Mesendoderm (in vitro differentiated cells): ENCODE data around the gene PHLDA1.
A peak's percentile ranks its signal among the peaks of the same experiment; 100 is the strongest.

ENCODE experiments used
- DNase-seq: peaks from one replicate; pipeline ENCODE4 v3.0.0; 2013
- H2AK5ac ChIP-seq: 2 replicates; pipeline ENCODE4 v1.6.1; 2013; ENCODE audit warnings: low read length, inconsistent platforms
- H2BK120ac ChIP-seq: 2 replicates; pipeline ENCODE4 v1.6.1; 2013; ENCODE audit warnings: low read depth, mild to moderate bottlenecking, low read length, moderate library complexity, mixed read lengths
- H2BK15ac ChIP-seq: replicated peaks from 2 replicates; pipeline ENCODE4 v1.6.1; 2013; ENCODE audit warnings: low read depth, mild to moderate bottlenecking, moderate library complexity
- H2BK5ac ChIP-seq: 2 replicates; pipeline ENCODE4 v1.6.1; 2013; ENCODE audit warnings: low read length, inconsistent platforms
- H3K18ac ChIP-seq: 2 replicates; pipeline ENCODE4 v1.6.1; 2013; ENCODE audit warnings: mild to moderate bottlenecking, low read length, mixed read lengths
- H3K23ac ChIP-seq: one replicate; pipeline ENCODE4 v1.6.1; 2013; ENCODE audit warnings: low read length
- H3K27ac ChIP-seq: 2 replicates; pipeline ENCODE4 v1.5.1; 2013; ENCODE audit warnings: low read depth, mild to moderate bottlenecking, inconsistent platforms, low read length, moderate library complexity
- H3K27me3 ChIP-seq: 2 replicates; pipeline ENCODE4 v1.6.1; 2013; ENCODE audit warnings: low read length, control low read depth, mild to moderate bottlenecking, inconsistent platforms; ENCODE audit not compliant: insufficient read depth, poor library complexity
- H3K36me3 ChIP-seq: 2 replicates; pipeline ENCODE4 v1.6.1; 2013; ENCODE audit warnings: low read length, inconsistent platforms; ENCODE audit not compliant: control insufficient read depth, insufficient read depth
- H3K4ac ChIP-seq: one replicate; pipeline ENCODE4 v1.6.1; 2013; ENCODE audit warnings: low read depth, mild to moderate bottlenecking, low read length, moderate library complexity
- H3K4me1 ChIP-seq: 2 replicates; pipeline ENCODE4 v1.6.1; 2013; ENCODE audit warnings: low read depth, low read length, inconsistent platforms; ENCODE audit not compliant: control insufficient read depth
- H3K4me2 ChIP-seq: 2 replicates; pipeline ENCODE4 v1.6.1; 2013; ENCODE audit warnings: low read length
- H3K4me3 ChIP-seq: 2 replicates; pipeline ENCODE4 v1.5.1; 2013; ENCODE audit warnings: mild to moderate bottlenecking, low read length
- H3K56ac ChIP-seq: one replicate; pipeline ENCODE4 v1.6.1; 2013; ENCODE audit warnings: low read length
- H3K79me1 ChIP-seq: 2 replicates; pipeline ENCODE4 v1.6.1; 2013; ENCODE audit warnings: low read length, inconsistent platforms
- H3K79me2 ChIP-seq: 2 replicates; pipeline ENCODE4 v1.6.1; 2013; ENCODE audit warnings: mild to moderate bottlenecking, low read length; ENCODE audit not compliant: control insufficient read depth, insufficient read depth
- H3K9ac ChIP-seq: 2 replicates; pipeline ENCODE4 v1.6.1; 2013; ENCODE audit warnings: low read length, inconsistent platforms
- H4K5ac ChIP-seq: one replicate; pipeline ENCODE4 v1.6.1; 2013; ENCODE audit warnings: low read length
- H4K8ac ChIP-seq: one replicate; pipeline ENCODE4 v1.6.1; 2013; ENCODE audit warnings: low read depth, mild to moderate bottlenecking, control low read depth, low read length, moderate library complexity
- WGBS: extraction: QIAGEN DNeasy Blood & Tissue Kit; methylation state at CpG from one replicate; pipeline ENCODE4 v1.1.7; 2013; ENCODE audit warnings: low lambda C conversion rate, missing lambda C conversion rate; ENCODE audit not compliant: insufficient coverage; ENCODE audit errors: extremely low coverage; 5-methylcytosine and 5-hydroxymethylcytosine counted together

The PHLDA1 gene

GRCh38 chr12:76037130-76038103 lies 5.8 kb upstream of the PHLDA1 start:
- H2BK5ac ChIP-seq = no peak overlapping the region
- WGBS = no CpG with 5 or more reads among the region's 13 CpGs
- H3K9ac ChIP-seq = no peak overlapping the region
- H3K79me1 ChIP-seq = no peaks in the 10 kb centered on the region
- H2BK15ac ChIP-seq = no peak overlapping the region
- H3K18ac ChIP-seq = no peak overlapping the region
- peaks cover 6% of the 10 kb centered on the region for H3K4me1 ChIP-seq
- H3K4ac ChIP-seq = no peak overlapping the region
- no peak overlapping the region for H3K23ac ChIP-seq
- peak; percentile 86 for DNase-seq
- no peaks in the 10 kb centered on the region for H3K36me3 ChIP-seq
- no peak overlapping the region for H3K4me3 ChIP-seq
- no peaks in the 10 kb centered on the region for H3K79me2 ChIP-seq
- no peak overlapping the region for H2AK5ac ChIP-seq
- no peaks in the 10 kb centered on the region for H3K27me3 ChIP-seq
- H4K5ac ChIP-seq = no peak overlapping the region
- H3K27ac ChIP-seq = no peak overlapping the region
- H4K8ac ChIP-seq = no peak overlapping the region
- no peak overlapping the region for H3K56ac ChIP-seq
- H2BK120ac ChIP-seq = no peak overlapping the region
- H3K4me2 ChIP-seq = no peak overlapping the region

- no peak overlapping the region for H3K4me3 ChIP-seq
- peaks cover 12% of the 10 kb centered on the region for H3K79me2 ChIP-seq
- peaks cover 4% of the 10 kb centered on the region for H3K79me1 ChIP-seq
- no CpG with 5 or more reads among the region's 3 CpGs for WGBS
- no peak overlapping the region for H2BK15ac ChIP-seq
- H2BK120ac ChIP-seq = no peak overlapping the region
- H3K4me2 ChIP-seq = no peak overlapping the region
- H3K27ac ChIP-seq = no peak overlapping the region
- H2BK5ac ChIP-seq = no peak overlapping the region
- no peak for DNase-seq
- no peak overlapping the region for H3K18ac ChIP-seq
- no peak overlapping the region for H3K4ac ChIP-seq
- H4K5ac ChIP-seq = no peak overlapping the region
- H2AK5ac ChIP-seq = no peak overlapping the region
- peaks cover 6% of the 10 kb centered on the region for H3K4me1 ChIP-seq
- H3K23ac ChIP-seq = no peak overlapping the region
- H3K56ac ChIP-seq = no peak overlapping the region
- no peaks in the 10 kb centered on the region for H3K27me3 ChIP-seq
- H4K8ac ChIP-seq = no peak overlapping the region
- H3K9ac ChIP-seq = no peak overlapping the region
- H3K36me3 ChIP-seq = no peaks in the 10 kb centered on the region
These were observed 3.5 kb upstream of the PHLDA1 start for GRCh38 chr12:76035045-76035444.

GRCh38 chr12:76033081-76034011 lies 1.8 kb upstream of the PHLDA1 start:
- Histone ChIP-seq H2BK120ac (no peak overlapping the region), H3K4me2 (no peak overlapping the region), H3K56ac (no peak overlapping the region), H4K5ac (no peak overlapping the region), H3K36me3 (no peaks in the 10 kb centered on the region), H3K18ac (no peak overlapping the region), H2BK5ac (no peak overlapping the region), H3K27me3 (no peaks in the 10 kb centered on the region), H3K23ac (no peak overlapping the region), H2AK5ac (no peak overlapping the region), H3K9ac (peak overlapping the region; percentile 93), H3K4me1 (peaks cover 5% of the 10 kb centered on the region), H4K8ac (no peak overlapping the region), H2BK15ac (no peak overlapping the region), H3K27ac (peak overlapping the region; percentile 99), H3K79me2 (peaks cover 21% of the 10 kb centered on the region), H3K4me3 (no peak overlapping the region), H3K79me1 (peaks cover 4% of the 10 kb centered on the region), H3K4ac (no peak overlapping the region)
- DNase-seq = no peak
- WGBS = no CpG with 5 or more reads among the region's 5 CpGs

DNA sequence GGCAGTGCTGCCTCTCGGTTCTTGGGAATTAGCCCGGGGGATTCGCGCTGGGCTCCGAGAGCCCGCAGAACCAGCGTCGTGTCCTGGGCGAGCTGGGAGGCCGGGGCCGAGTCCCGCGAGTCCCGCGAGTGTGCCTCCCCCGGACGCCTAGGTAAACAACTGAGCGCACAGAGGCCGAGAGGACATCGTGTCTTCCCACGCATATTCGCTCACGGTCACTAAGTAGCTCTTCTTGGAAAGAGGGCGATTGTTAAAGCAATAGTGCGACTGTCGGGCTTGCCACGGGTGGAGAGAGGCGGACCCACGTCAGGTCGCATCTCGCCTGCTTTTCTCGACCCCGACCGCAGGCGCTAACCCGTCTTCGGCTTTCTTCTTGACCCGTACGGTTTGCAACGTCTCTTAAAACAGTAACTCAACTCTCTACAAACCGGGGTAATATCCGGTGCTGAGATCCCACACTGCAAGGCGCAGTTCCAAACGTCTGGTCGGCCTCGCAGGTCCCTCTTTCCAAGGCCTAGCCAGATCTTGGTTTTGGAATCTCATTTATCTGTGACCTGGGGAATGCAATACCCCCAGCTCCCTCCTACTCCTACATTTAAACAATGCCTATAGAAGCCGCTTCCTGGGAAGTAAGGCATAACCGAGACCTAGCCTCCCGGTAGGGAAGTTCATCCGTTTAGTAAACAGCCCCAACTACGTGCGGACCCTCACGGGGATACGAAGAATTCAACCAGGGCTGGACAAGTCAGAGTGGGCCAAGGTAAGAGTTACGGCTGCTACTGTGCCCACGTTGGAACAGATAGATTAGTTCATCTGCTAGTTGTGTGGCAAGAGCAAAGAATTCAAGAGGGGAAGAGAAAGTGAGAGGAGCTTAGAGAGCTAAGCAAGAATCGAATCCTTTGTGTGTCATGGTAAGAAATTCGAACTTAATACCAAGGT lies 736 bp upstream of the PHLDA1 start:
- no peak overlapping the region for H2BK15ac ChIP-seq
- peak overlapping the region; percentile 93 for H3K9ac ChIP-seq
- no peak overlapping the region for H4K5ac ChIP-seq
- H3K36me3 ChIP-seq = no peaks in the 10 kb centered on the region
- peak overlapping the region; percentile 99 for H3K27ac ChIP-seq
- H2BK120ac ChIP-seq = peak overlapping the region; percentile 94
- H3K79me2 ChIP-seq = peaks cover 21% of the 10 kb centered on the region
- no peaks in the 10 kb centered on the region for H3K27me3 ChIP-seq
- WGBS = no CpG with 5 or more reads among the region's 58 CpGs
- H3K79me1 ChIP-seq = peaks cover 4% of the 10 kb centered on the region
- peak overlapping the region; percentile 94 for H3K56ac ChIP-seq
- H4K8ac ChIP-seq = no peak overlapping the region
- peak; percentile 94 for DNase-seq
- H3K4ac ChIP-seq = peak overlapping the region; percentile 83
- peak overlapping the region; percentile 96 for H3K18ac ChIP-seq
- H3K4me3 ChIP-seq = peak overlapping the region; percentile 59
- peak overlapping the region; percentile 97 for H3K4me2 ChIP-seq
- peak overlapping the region; percentile 29 for H3K23ac ChIP-seq
- no peaks in the 10 kb centered on the region for H3K4me1 ChIP-seq
- H2AK5ac ChIP-seq = peak overlapping the region; percentile 22
- H2BK5ac ChIP-seq = peak overlapping the region; percentile 82

DNA sequence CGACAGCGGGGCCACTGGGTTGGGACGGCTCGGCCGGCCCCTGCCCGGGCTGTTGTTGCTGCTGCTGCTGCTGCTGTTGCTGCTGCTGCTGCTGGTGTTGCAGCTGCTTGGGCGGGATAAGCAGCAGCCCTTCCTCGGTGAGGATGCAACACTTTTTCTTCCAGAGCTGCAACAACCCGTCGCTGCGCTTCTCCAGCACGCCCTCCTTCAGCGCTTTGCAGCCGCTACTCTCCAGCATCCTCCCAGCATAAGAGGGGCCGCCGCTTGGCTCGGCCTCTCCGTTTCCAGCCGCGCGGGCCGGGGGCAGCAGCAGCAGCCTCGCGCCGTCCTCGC lies 529 bp downstream of the PHLDA1 start:
- Histone ChIP-seq H3K27me3 (no peaks in the 10 kb centered on the region), H3K27ac (peak overlapping the region; percentile 77), H3K79me1 (peaks cover 4% of the 10 kb centered on the region), H2BK5ac (peak overlapping the region; percentile 79), H3K36me3 (no peaks in the 10 kb centered on the region), H3K23ac (peak overlapping the region; percentile 97), H3K4me2 (peak overlapping the region; percentile 82), H3K9ac (peak overlapping the region; percentile 97), H4K5ac (no peak overlapping the region), H4K8ac (no peak overlapping the region), H2BK120ac (no peak overlapping the region), H3K4me1 (no peaks in the 10 kb centered on the region), H3K18ac (peak overlapping the region; percentile 29), H2AK5ac (no peak overlapping the region), H3K79me2 (peaks cover 21% of the 10 kb centered on the region), H3K56ac (peak overlapping the region; percentile 99), H3K4ac (no peak overlapping the region), H2BK15ac (no peak overlapping the region), H3K4me3 (peak overlapping the region; percentile 90)
- no CpG with 5 or more reads among the region's 26 CpGs for WGBS
- DNase-seq = no peak
